G401 (cell line): ENCODE measurements around the gene GPR82. TPM values are rescaled to one million over a fixed set of nuclear protein-coding genes. Genes with fewer than 3 reads are reported as not detected.
A peak's percentile ranks its signal among the peaks of the same experiment; 100 is the strongest.

Experiments
- DNase-seq: peaks from one replicate; pipeline ENCODE4 v3.0.0-alpha.2; 2015; ENCODE audit warnings: low spot score
- in situ Hi-C: cut with HindIII; loops from 2 replicates; pipeline ENCODE4 v1.10.0; 2016; ENCODE audit warnings: low sequenced_read_pairs, mixed read lengths
- total RNA-seq: library from RNA; depleted of rRNA; stranded (reverse); fragments of >200 nt; shearing (Covaris generic); gene quantifications from 2 replicates; pipeline ENCODE4 v1.2.3, GENCODE V29; 2014; rRNA removed

The GPR82 gene
- total RNA-seq, 1 experiment from 2014 or later: not detected

DNA sequence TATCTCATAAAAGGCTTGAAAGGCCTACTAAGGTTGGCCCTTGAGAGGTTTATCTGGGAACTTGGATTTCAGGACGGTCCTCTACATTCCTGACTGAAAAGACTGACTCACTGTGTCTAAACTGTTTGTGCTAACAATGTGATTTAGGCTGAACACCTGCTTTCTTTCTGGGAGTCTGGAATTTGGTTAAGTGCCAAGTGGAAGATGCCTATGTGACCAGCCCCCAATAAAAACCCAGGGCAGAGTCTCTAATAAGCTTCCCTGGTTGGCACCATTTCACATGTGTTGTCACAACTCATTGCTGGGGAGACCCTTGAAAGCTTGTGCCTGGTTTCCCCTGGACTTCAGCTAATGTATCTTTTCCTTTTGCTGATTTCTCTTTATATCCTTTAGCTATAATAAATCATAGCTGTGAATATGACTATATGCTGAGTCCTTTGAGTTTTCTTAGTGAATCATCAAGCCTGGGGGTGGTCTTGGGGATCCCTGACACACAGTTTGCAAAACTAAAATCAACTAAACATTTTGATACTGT, 55.1 kb downstream of the GPR82 start:
- DNase-seq: peak; percentile 32
- in situ Hi-C loops: no loop called here

Other genes with a start within 250 kb of the GPR82 start
- gene GPR34, start 35.2 kb upstream of the GPR82 start, total RNA-seq: not detected in 2 replicates
- gene CASK, start 199.4 kb downstream of the GPR82 start, total RNA-seq: 13.1 and 43.2 TPM in 2 replicates